K562 (cell line): Measurements from ENCODE around the gene CST3. TPM values are rescaled to one million over a fixed set of nuclear protein-coding genes. Genes with fewer than 3 reads are reported as not detected.

Experiments used
- ATAC-seq: fragments of 200-7000 bp; cut with Tn5 transposase; 3 replicates; pipeline ENCODE4 v1.9.1; 2020; ENCODE audit warnings: moderate library complexity
- BruUV-seq: library from RNA; stranded (reverse); fragments of 400-500 nt; replicated peaks from 2 replicates; lab custom pipeline; 2021; lab: Mats Ljungman, UMichigan
- CTCF ChIA-PET: fragments of 300-600 bp; formaldehyde crosslinking; extraction: SDS; loops from one replicate; lab custom pipeline; 2021; ENCODE audit warnings: low intra/inter-chr PET ratio; lab: Yijun Ruan, JAX
- POLR2A ChIA-PET: fragments of 300-600, 350-650 bp; sonication (Branson Sonifier 250); formaldehyde crosslinking; extraction: SDS; loops from one replicate; lab custom pipeline; 2021; ENCODE audit warnings: antibody characterized with exemption, inconsistent platforms; lab: Yijun Ruan, JAX
- DNase-seq, 4 experiments: peaks; one replicate each; pipeline versions ENCODE4 v3.0.0 to v3.0.0-alpha.2; 2011 to 2018; ENCODE audit warnings: low spot score in 3 of 4, mixed read lengths in 3 of 4; ENCODE audit errors: extremely low read depth in 1 of 4
- FAIRE-seq: peaks from 2 replicates; lab custom pipeline; 2011; peaks lifted over from hg19 to GRCh38; lab: Jason Lieb, UNC
- H2AFZ ChIP-seq: 2 replicates; pipeline ENCODE4 v1.6.0; 2011; ENCODE audit warnings: low read depth, low read length, control low read depth, inconsistent platforms
- H3K27ac ChIP-seq: fragments of 200-600 bp; 3 replicates; pipeline ENCODE4 v1.8.0; 2011; ENCODE audit warnings: low read depth, mild to moderate bottlenecking, control low read depth, inconsistent platforms, low read length, moderate library complexity, mixed read lengths; ENCODE audit errors: extremely low read depth
- H3K27me3 ChIP-seq, 2 experiments: fragments of 300-600 bp in 1 of 2; 2 replicates in 1 of 2; 3 replicates in 1 of 2; pipeline versions ENCODE4 v1.6.0 to v1.8.0; 2011; ENCODE audit warnings: inconsistent platforms in 2 of 2, low read length in 2 of 2, mild to moderate bottlenecking in 1 of 2, mixed read lengths in 1 of 2, moderate library complexity in 1 of 2; ENCODE audit not compliant: control insufficient read depth in 2 of 2, insufficient read depth in 2 of 2
- H3K36me3 ChIP-seq: fragments of 300-600 bp; 3 replicates; pipeline ENCODE4 v1.8.0; 2011; ENCODE audit warnings: mild to moderate bottlenecking, low read length, inconsistent platforms; ENCODE audit not compliant: control insufficient read depth, insufficient read depth
- H3K4me1 ChIP-seq, 2 experiments: fragments of 200-600 bp in 1 of 2; replicated peaks in 1 of 2; 2 replicates in 1 of 2; 3 replicates in 1 of 2; pipeline versions ENCODE4 v1.5.1 to v1.8.0; 2011; ENCODE audit warnings: inconsistent platforms in 2 of 2, low read length in 2 of 2, mild to moderate bottlenecking in 1 of 2, mixed read lengths in 1 of 2, moderate library complexity in 1 of 2; ENCODE audit not compliant: control insufficient read depth in 2 of 2, insufficient read depth in 2 of 2
- H3K4me2 ChIP-seq: 2 replicates; pipeline ENCODE4 v1.6.1; 2011; ENCODE audit warnings: low read length, control low read depth, inconsistent platforms, mixed read lengths; ENCODE audit not compliant: insufficient read depth
- H3K4me3 ChIP-seq: fragments of 200-600 bp; sonication (generic), shearing (Covaris generic); 2 replicates; pipeline ENCODE4 v1.5.1; 2016; ENCODE audit warnings: control low read depth, inconsistent platforms
- H3K79me2 ChIP-seq: fragments of 200-600 bp; 3 replicates; pipeline ENCODE4 v1.8.0; 2011; ENCODE audit warnings: low read length, inconsistent platforms; ENCODE audit not compliant: control insufficient read depth, insufficient read depth
- H3K9ac ChIP-seq, 2 experiments: 2 replicates each; pipeline versions ENCODE4 v1.6.0 to v1.6.1; 2011; ENCODE audit warnings: low read depth in 2 of 2, low read length in 2 of 2, control low read depth in 1 of 2, inconsistent platforms in 1 of 2, mild to moderate bottlenecking in 1 of 2, mixed read lengths in 1 of 2; ENCODE audit not compliant: insufficient read depth in 1 of 2
- H3K9me1 ChIP-seq: one replicate; pipeline ENCODE4 v1.6.0; 2011; ENCODE audit warnings: inconsistent platforms, mild to moderate bottlenecking, low read length, moderate library complexity; ENCODE audit not compliant: control insufficient read depth, insufficient read depth
- H3K9me3 ChIP-seq: replicated peaks from 2 replicates; pipeline ENCODE4 v1.5.1; 2011; ENCODE audit warnings: low read depth, low read length, inconsistent platforms; ENCODE audit not compliant: control insufficient read depth, insufficient read depth
- H4K20me1 ChIP-seq: replicated peaks from 2 replicates; pipeline ENCODE4 v1.6.1; 2011; ENCODE audit warnings: low read length, inconsistent platforms, mixed read lengths; ENCODE audit not compliant: control insufficient read depth, insufficient read depth
- ATF3 ChIP-seq, 2 experiments: fragments of 450-650 bp in 1 of 2; sonication (generic) in 1 of 2; formaldehyde crosslinking in 1 of 2; IDR thresholded peaks in 1 of 2; conservative IDR thresholded peaks in 1 of 2; 2 replicates each; pipeline versions ENCODE4 v1.6.1 to v1.8.1; 2016 to 2023; ENCODE audit warnings: mild to moderate bottlenecking in 2 of 2, moderate library complexity in 2 of 2, inconsistent platforms in 1 of 2, missing genetic modification reagents in 1 of 2
- GTF2A2 ChIP-seq: IDR thresholded peaks from 2 replicates; pipeline ENCODE4 v1.6.1; 2016; ENCODE audit warnings: mild to moderate bottlenecking, missing genetic modification characterization, missing compliant biosample characterization
- KDM1A ChIP-seq, 2 experiments: fragments of 450-650 bp; IDR thresholded peaks; 2 replicates each; pipeline ENCODE4 v1.6.1; 2016; ENCODE audit warnings: mild to moderate bottlenecking in 2 of 2
- WGBS: fragments of 100-300 bp; shearing (Covaris generic); methylation state at CpG from one replicate; pipeline ENCODE4 v1.1.6; 2016; ENCODE audit warnings: low coverage, mixed read lengths; ENCODE audit not compliant: insufficient coverage; ENCODE audit errors: missing lambda C conversion rate; 5-methylcytosine and 5-hydroxymethylcytosine counted together
- in situ Hi-C: fragments of 300-500 bp; cut with MboI; formaldehyde crosslinking; loops from 4 replicates; pipeline ENCODE4 v1.15.0; 2018; ENCODE audit warnings: inconsistent platforms, mixed read lengths
- intact Hi-C: fragments of 100-400 bp; cut with micrococcal nuclease; formaldehyde crosslinking; loops from 2 replicates; pipeline ENCODE4 v1.14.2; 2022
- polyA plus RNA-seq, 8 experiments: library from polyadenylated mRNA; depleted of rRNA in 4 of 8; stranded (reverse) in 5 of 8; unstranded in 3 of 8; fragments of >200 nt; fragmentation: Nextera tagmentation in 2 of 8; fragmentation: Illumina TruSeq in 1 of 8; extraction: Ambion mirVana in 2 of 8; extraction: Trizol in 1 of 8; gene quantifications; 2 replicates each; pipeline versions ENCODE4 v1.2.1 to v1.2.3, GENCODE V29; 2011 to 2014; ENCODE audit warnings: inconsistent platforms in 1 of 8, missing spikeins in 1 of 8
- total RNA-seq, 7 experiments: library from RNA; depleted of rRNA in 6 of 7; stranded (reverse); fragments of >200 nt in 6 of 7; fragmentation: Illumina TruSeq in 2 of 7; extraction: Trizol in 2 of 7; gene quantifications; 2 replicates each; pipeline versions ENCODE4 v1.2.1 to v1.2.3, GENCODE V29; 2011 to 2021; ENCODE audit warnings: low replicate concordance in 1 of 7

CST3 gene
- total and polyA plus RNA-seq, 9 of the 15 experiments (the other 6 are each of a cell fraction or from before 2014, with no cell fraction given) = 8.7 to 113 (median 48.5) TPM

DNA sequence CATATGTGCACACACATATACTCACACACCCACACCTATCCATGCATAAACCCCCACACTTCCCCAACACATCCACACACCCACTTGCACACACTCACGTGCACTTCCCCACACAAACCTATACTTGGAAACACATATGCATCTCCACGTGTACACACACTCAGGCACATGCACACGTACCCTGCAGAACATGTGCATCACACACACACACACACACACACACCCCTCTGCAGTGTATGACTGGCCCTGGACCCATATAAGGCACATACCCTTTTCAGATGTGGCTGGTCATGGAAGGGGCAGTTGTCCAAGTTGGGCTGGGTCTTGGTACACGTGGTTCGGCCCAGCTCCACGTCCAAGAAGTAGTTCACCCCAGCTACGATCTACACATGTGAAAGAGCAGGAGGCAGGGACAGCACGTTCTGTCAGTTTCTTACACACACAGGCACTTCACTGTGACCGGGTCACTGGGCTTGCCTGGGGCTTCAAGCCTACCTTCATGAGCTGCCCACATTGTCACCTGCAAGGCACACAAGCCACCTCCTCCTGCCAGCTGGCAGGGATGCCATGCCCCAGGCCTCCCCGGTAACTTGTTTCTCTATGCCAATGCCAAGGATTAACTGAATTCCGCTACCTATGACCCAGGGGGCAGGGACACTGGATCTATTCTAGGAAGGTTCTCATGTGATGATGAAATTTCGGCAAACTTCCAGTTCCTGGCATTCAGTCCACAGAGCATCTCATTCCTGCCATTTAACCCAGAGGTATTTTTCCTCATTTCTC is 2.6 kb downstream of the CST3 start:
- no peak overlapping the region for H2AFZ ChIP-seq
- ATAC-seq (no peak), DNase-seq (no peak), FAIRE-seq (no peak)
- no peaks in the 10 kb centered on the region for H4K20me1 ChIP-seq
- POLR2A ChIA-PET = interaction anchor here (2.7 kb wide), 1 partner anchor 10 kb away, joined by 11 read pairs; no protein-coding TSS in a partner anchor
- H3K9ac ChIP-seq = no peak overlapping the region
- no TSS peak for BruUV-seq
- WGBS = 91% methylated on average over 9 of the region's 12 CpGs
- no peak overlapping the region; the same call in 1 of the 2 replicates for H3K4me2 ChIP-seq
- H3K27me3 ChIP-seq = no peaks in the 10 kb centered on the region
- intact Hi-C loops (no loop called here), in situ Hi-C loops (no loop called here)
- no peak overlapping the region for H3K27ac ChIP-seq
- no peaks in the 10 kb centered on the region for H3K9me3 ChIP-seq
- H3K4me3 ChIP-seq = no peak overlapping the region
- peaks cover 16% of the 10 kb centered on the region for H3K79me2 ChIP-seq
- TF ChIP-seq ATF3 (IDR thresholded peaks at IDR 0.05) = peak; percentile 17; the same call in 1 of the 2 replicates
- TF ChIP-seq ATF3 (CRISPR knock-in tag; conservative IDR thresholded peaks at IDR 0.05) = no peak
- peak in 1 of 2 experiments; percentile 48; a peak in 1 of 4 replicates for TF ChIP-seq KDM1A (IDR thresholded peaks at IDR 0.05)
- no peak for TF ChIP-seq GTF2A2 (tag)
- no peaks in the 10 kb centered on the region for H3K9me1 ChIP-seq
- H3K4me1 ChIP-seq = peaks cover 6 to 23% of the 10 kb centered on the region in 2 experiments; a peak in 4 of 5 replicates
- CTCF ChIA-PET = no interaction called here
- H3K36me3 ChIP-seq = peaks cover 18% of the 10 kb centered on the region; the same call in 1 of the 3 replicates
